GM18508 (cell line): ENCODE data around the gene ECEL1.

ENCODE experiments used
- ATAC-seq: cut with Tn5 transposase; IDR thresholded peaks from one replicate; pipeline ENCODE4 v1.9.1; 2021; ENCODE audit warnings: moderate number of reproducible peaks; ENCODE audit not compliant: insufficient read depth, unreplicated experiment

ECEL1 gene

GRCh38 chr2:232522623-232523401, 35.2 kb upstream of the ECEL1 start:
- no peak for ATAC-seq

GRCh38 chr2:232521959-232522622, 34.5 kb upstream of the ECEL1 start:
- ATAC-seq = no peak

- ATAC-seq = no peak
These were observed 33.5 kb upstream of the ECEL1 start for GRCh38 chr2:232521098-232521497.

- ATAC-seq = no peak
These were observed 32.9 kb upstream of the ECEL1 start for GRCh38 chr2:232520489-232520888.

- no peak for ATAC-seq
These were observed 32.2 kb upstream of the ECEL1 start, which contains the start of gene PRSS56 for GRCh38 chr2:232519581-232520438. TSS of gene PRSS56 (plus strand) at chr2:232520388. CDS start at chr2:232520599, 211 bp downstream.

GRCh38 chr2:232518844-232519243, 31.2 kb upstream of the ECEL1 start:
- ATAC-seq = no peak

GRCh38 chr2:232516551-232516950, 28.9 kb upstream of the ECEL1 start:
- ATAC-seq = no peak

- no peak for ATAC-seq
These were observed 28.0 kb upstream of the ECEL1 start for GRCh38 chr2:232515639-232516038.

GRCh38 chr2:232513353-232513752, 25.7 kb upstream of the ECEL1 start:
- ATAC-seq = no peak

- no peak for ATAC-seq
These were observed 25.0 kb upstream of the ECEL1 start for GRCh38 chr2:232512602-232513001.

GRCh38 chr2:232511336-232511890, 23.8 kb upstream of the ECEL1 start:
- no peak for ATAC-seq

- ATAC-seq = no peak
These were observed 20.6 kb upstream of the ECEL1 start for GRCh38 chr2:232508251-232508650.

- no peak for ATAC-seq
These were observed 19.1 kb upstream of the ECEL1 start for GRCh38 chr2:232506709-232507108.

- no peak for ATAC-seq
These were observed 18.2 kb upstream of the ECEL1 start for GRCh38 chr2:232505856-232506255.

- ATAC-seq = no peak
These were observed 16.8 kb upstream of the ECEL1 start for GRCh38 chr2:232504438-232504837.

- ATAC-seq = no peak
These were observed 16.2 kb upstream of the ECEL1 start for GRCh38 chr2:232503809-232504323.

- ATAC-seq = no peak
These were observed 15.5 kb upstream of the ECEL1 start for GRCh38 chr2:232502911-232503808.

- ATAC-seq = no peak
These were observed 14.9 kb upstream of the ECEL1 start for GRCh38 chr2:232502511-232502910.

- ATAC-seq = no peak
These were observed 14.3 kb upstream of the ECEL1 start for GRCh38 chr2:232501794-232502390.
